IPS-20b (cell line): ENCODE results near the gene CCDC78.
"Not testable (repeated sequence)": the region's sequence is repeated elsewhere in the genome, so short reads cannot be mapped to it uniquely, and the experiment has no call there.

Experiments
- H3K27ac ChIP-seq: one replicate; pipeline ENCODE4 v1.5.1; 2013; ENCODE audit warnings: low read length
- H3K27me3 ChIP-seq: 2 replicates; pipeline ENCODE4 v1.6.1; 2013; ENCODE audit warnings: mild to moderate bottlenecking, low read length, inconsistent platforms; ENCODE audit not compliant: insufficient read depth
- H3K36me3 ChIP-seq: 2 replicates; pipeline ENCODE4 v1.6.1; 2013; ENCODE audit warnings: low read depth, mild to moderate bottlenecking, inconsistent platforms, low read length, moderate library complexity; ENCODE audit not compliant: insufficient read depth
- H3K4me1 ChIP-seq: 2 replicates; pipeline ENCODE4 v1.6.1; 2013; ENCODE audit warnings: mild to moderate bottlenecking, control low read depth, inconsistent platforms, low read length, moderate library complexity; ENCODE audit not compliant: insufficient read depth
- H3K4me3 ChIP-seq: 2 replicates; pipeline ENCODE4 v1.5.1; 2013; ENCODE audit warnings: mild to moderate bottlenecking, low read length, inconsistent platforms
- H3K9ac ChIP-seq: 2 replicates; pipeline ENCODE4 v1.6.1; 2013; ENCODE audit warnings: low read depth, mild to moderate bottlenecking, inconsistent platforms, low read length, moderate library complexity
- H3K9me3 ChIP-seq: 2 replicates; pipeline ENCODE4 v1.6.1; 2013; ENCODE audit warnings: mild to moderate bottlenecking, low read depth, low read length, inconsistent platforms; ENCODE audit not compliant: insufficient read depth

CCDC78 gene

DNA sequence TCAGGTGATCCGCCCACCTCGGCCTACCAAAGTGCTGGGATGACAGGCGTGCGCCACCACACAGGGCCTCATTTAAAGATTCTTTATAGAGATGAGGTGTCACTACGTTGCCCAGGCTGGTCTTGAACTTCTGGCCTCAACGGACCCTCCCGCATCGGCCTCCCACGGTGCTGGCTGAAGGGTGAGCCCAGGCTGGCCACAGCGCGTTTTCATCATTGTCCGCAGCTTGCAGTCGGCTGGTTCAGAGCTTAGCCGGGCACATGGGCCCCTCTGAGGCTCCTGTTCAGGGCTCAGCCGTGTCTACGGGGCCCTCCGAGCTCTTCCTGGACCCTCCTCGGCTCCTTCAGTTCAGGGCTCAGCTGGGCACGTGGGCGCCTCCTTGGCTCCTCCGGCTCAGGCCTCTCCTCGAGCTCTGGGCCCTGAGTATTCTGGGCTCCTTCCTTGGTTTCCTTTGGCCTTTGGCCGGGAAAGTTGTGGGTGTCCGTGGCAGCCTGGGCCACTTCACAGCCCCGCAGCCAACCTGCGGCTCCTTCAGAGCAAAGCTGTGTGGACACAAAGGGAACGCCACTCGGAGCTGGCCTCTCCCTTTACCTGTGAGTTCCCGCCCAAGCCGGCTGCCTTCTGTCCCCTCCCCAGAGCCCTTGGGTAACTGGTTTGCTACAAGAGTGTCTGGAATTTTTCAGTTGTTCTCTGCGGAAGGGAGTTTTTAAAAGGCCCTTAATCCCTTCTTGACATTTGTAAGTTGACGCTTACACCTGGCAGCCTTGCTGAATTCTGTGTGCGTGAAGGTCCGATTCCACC, 33.1 kb upstream of the CCDC78 start:
- Histone ChIP-seq H3K4me1 (no peaks in the 10 kb centered on the region), H3K27me3 (no peaks in the 10 kb centered on the region), H3K9ac (no peak overlapping the region)

DNA sequence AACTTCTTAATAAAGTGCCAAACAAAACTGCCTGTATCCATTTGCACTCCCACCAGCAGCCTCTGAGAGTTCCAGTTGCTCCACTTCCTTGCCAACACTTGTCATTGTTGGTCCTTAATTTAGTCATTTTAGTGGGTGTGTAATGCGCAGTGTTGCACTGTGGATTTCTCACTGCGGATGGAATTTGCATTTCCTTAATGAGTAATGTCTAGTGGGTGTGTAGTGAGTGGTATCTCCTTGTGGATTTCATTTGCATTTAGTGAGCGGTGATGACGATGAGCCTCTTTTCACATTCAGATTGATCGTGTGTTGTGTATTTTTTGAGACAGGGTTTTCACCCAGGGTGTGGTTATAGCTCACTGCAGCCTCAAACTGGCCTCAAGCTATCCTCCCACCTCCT, 30.2 kb upstream of the CCDC78 start:
- Histone ChIP-seq H3K36me3 (no peaks in the 10 kb centered on the region), H3K4me3 (no peak overlapping the region)

More for the DNA sequence above, 33.1 kb upstream of the CCDC78 start:
- no peaks in the 10 kb centered on the region for H3K36me3 ChIP-seq
- no peaks in the 10 kb centered on the region; the same call in 1 of the 2 replicates for H3K9me3 ChIP-seq
- H3K27ac ChIP-seq, result no peak overlapping the region
- H3K4me3 ChIP-seq, result no peak overlapping the region

DNA sequence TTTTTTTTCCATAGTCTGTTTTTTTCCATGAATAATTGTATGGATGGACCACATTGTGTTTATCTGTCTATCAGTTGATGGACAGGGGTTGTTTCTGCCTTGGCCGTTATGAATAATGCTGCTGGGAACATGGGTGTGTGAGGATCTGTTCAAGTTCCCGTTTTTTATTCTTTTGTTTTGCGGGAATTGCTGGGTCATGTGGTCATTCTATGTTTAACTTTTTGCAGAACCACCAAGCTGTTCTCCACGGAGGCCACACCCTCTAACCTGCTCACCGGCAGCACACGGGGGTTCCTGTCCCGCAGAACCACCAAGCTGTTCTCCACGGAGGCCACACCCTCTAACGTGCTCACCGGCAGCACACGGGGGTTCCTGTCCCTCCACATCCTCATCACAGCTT, 28.4 kb upstream of the CCDC78 start:
- H3K4me3 ChIP-seq, result no peak overlapping the region
- no peaks in the 10 kb centered on the region for H3K27me3 ChIP-seq
- no peak overlapping the region for H3K27ac ChIP-seq
- no peaks in the 10 kb centered on the region for H3K36me3 ChIP-seq
- H3K9ac ChIP-seq, result no peak overlapping the region
- H3K4me1 ChIP-seq, result peaks cover 10% of the 10 kb centered on the region; the same call in 1 of the 2 replicates
- H3K9me3 ChIP-seq, result no peaks in the 10 kb centered on the region; the same call in 1 of the 2 replicates

More for the DNA sequence above, 30.2 kb upstream of the CCDC78 start:
- no peak overlapping the region for H3K9ac ChIP-seq
- no peak overlapping the region for H3K27ac ChIP-seq
- H3K4me1 ChIP-seq, result peaks cover 9% of the 10 kb centered on the region; the same call in 1 of the 2 replicates
- no peaks in the 10 kb centered on the region for H3K27me3 ChIP-seq
- H3K9me3 ChIP-seq, result no peaks in the 10 kb centered on the region; the same call in 1 of the 2 replicates

DNA sequence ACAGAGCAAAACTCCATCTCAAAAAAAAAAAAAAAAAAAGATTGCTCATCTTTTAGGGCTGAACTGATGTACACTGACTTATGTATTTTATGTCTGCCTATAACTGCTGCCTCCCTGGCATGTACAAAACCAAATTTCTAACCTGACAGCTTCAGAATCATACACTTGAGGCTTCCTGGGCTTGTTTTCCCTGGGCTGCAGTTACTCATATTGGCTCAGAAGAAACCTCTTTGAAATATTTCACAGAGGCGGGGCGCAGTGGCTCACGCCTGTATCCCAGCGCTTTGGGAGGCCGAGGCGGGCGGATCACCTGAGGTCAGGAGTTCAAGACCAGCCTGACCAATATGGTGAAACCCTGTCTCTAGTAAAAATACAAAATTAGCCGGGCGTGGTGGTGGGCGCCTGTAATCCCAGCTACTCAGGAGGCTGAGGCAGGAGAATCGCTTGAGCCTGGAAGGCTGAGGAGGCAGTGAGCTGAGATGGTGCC, 27.9 kb upstream of the CCDC78 start:
- not testable (repeated sequence) for H3K27ac ChIP-seq, H3K36me3 ChIP-seq, H3K27me3 ChIP-seq, H3K9me3 ChIP-seq, H3K4me3 ChIP-seq, H3K4me1 ChIP-seq, H3K9ac ChIP-seq

DNA sequence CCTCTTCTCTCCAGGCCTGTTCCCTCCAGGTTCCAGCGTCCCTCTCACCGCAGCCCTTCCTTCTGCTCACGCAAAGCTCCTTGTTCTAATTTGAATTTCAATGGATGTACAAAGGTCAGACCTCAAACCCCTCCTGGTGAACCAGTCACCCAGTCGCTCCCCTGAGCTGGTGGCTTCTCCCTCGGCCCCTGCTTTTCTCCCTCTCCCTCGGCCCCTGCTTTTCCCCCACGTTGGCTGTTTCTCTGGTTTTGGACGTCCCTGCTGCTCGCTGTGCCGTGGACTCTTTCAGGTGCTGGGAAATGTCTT, 25.7 kb upstream of the CCDC78 start:
- peaks cover 10% of the 10 kb centered on the region; the same call in 1 of the 2 replicates for H3K4me1 ChIP-seq
- no peaks in the 10 kb centered on the region for H3K27me3 ChIP-seq
- no peak overlapping the region for H3K9ac ChIP-seq
- H3K27ac ChIP-seq, result no peak overlapping the region
- no peaks in the 10 kb centered on the region; the same call in 1 of the 2 replicates for H3K9me3 ChIP-seq
- no peaks in the 10 kb centered on the region for H3K36me3 ChIP-seq
- H3K4me3 ChIP-seq, result peak overlapping the region; percentile 24; the same call in 1 of the 2 replicates

DNA sequence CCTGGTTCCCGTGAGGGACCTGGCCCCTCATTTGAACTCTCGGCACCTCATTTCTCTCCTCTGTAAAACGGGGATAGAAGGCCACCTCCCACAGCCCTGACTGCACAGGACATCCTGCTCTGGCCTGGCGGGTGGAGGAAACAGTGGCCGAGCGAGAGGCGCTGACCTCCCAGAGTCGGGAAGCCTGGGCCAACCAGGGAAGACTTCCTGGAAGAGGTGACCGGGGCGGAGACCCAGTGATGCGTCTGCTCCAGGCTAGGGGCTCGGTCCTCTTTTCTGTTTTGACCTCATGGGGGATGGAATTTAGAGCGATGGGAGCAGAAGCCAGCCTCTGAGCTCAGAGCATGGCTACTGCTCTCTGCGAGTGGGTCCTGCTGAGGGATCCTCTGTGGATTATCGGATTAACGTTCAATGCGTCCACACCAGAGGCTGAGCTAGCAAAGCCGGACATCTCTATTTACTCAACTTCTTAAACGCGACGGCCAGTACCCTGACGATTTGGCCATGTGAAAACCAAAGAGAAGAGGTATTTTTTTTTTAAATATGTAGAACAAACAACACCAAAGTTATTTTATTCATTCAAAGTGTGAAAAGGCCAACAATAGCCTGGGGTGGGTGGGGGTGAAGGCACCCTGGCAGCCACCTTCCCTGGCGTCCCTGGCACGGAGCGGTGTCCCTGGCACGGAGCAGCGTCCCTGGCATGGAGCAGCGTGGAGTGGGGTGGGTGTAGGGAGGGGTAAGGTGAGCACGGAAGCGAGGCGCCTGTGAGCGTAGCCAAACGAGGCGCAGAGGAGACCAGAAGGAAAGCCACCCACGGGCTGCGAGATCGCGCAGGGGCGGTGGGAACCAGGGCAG, 25.1 kb upstream of the CCDC78 start:
- Histone ChIP-seq H3K4me3 (peak overlapping the region; percentile 24; the same call in 1 of the 2 replicates), H3K4me1 (peaks cover 10% of the 10 kb centered on the region; the same call in 1 of the 2 replicates), H3K9ac (no peak overlapping the region), H3K27ac (no peak overlapping the region), H3K27me3 (no peaks in the 10 kb centered on the region), H3K9me3 (no peaks in the 10 kb centered on the region), H3K36me3 (no peaks in the 10 kb centered on the region)

DNA sequence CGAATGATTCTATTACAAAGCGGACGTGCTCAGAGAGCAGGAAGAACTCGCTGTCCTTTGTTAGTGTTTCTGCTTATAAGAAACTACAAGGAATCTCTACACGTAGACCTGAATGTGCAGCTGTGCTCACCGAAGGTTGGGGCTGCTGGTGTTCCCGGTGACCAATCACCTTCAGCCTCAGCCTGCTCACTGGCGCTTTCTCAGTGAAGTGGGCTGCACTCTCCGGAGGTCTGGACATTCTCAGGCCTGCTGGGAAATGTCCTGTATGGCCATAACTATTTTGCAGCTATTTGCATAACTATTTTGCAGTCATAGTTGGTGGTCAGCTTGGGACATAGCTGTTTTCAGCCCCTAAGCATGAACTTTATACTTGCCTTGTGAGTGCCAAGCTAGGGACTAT, 24.2 kb upstream of the CCDC78 start:
- Histone ChIP-seq H3K4me1 (peaks cover 10% of the 10 kb centered on the region; the same call in 1 of the 2 replicates), H3K36me3 (no peaks in the 10 kb centered on the region), H3K27me3 (no peaks in the 10 kb centered on the region), H3K27ac (no peak overlapping the region), H3K4me3 (no peak overlapping the region), H3K9ac (no peak overlapping the region), H3K9me3 (no peaks in the 10 kb centered on the region)

DNA sequence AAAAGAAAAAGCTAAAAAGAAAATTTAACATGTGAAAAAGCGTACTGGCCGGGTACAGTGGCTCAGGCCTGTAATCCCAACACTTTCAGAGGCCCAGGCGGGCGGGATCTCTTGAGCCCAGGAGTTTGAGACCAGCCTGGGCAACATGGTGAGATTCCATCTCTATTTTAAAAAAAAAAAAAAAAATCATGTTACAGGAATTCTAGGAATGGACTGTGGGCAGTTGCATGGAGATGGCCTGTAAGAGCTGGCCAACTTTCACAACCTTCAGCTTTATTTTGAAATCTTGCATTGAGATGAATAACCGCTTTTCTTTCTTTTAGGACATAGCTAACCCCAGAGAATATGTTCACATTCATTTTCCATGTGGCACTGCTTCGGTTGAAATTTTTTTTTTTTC, 22.8 kb upstream of the CCDC78 start:
- no peak overlapping the region for H3K4me3 ChIP-seq
- no peak overlapping the region for H3K9ac ChIP-seq
- no peaks in the 10 kb centered on the region for H3K36me3 ChIP-seq
- H3K27ac ChIP-seq, result no peak overlapping the region
- H3K9me3 ChIP-seq, result no peaks in the 10 kb centered on the region
- H3K4me1 ChIP-seq, result peaks cover 10% of the 10 kb centered on the region; the same call in 1 of the 2 replicates
- H3K27me3 ChIP-seq, result no peaks in the 10 kb centered on the region

DNA sequence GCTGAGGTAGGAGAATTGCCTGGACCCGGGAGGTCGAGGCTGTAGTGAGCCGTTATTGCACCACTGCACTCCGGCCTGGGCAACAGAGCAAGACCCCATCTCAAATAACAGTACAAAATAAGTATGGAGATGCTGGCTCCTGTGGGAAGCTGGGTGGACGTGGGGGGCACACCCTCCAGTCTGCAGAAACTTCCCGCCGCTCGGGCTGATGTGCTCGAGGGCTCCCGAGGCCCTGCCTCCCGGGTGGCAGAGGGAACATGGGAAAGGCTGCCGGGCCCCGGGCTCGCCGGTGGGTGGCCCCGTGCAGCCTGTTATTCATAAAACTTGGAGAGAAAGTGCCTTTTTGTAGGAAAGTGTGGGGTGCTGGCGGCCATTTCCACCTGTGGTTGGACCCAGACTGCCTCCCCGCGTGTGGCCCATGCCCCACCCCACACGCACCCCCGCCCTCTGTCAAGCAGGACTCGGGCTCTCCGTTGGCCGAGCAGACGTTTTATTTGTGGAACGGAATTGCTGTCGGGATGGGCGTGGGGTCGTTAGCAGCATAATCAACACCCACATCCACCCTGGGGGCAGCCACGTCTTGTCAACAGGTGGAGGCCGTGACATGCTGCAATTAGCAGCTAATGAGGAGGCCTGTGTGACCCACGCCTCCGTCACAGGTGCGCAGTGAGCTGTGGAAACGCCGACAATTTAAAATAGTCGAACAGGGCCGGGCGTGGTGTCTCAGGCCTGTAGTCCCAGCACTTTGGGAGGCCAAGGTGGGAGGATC, 21.9 kb upstream of the CCDC78 start:
- no peak overlapping the region for H3K27ac ChIP-seq
- no peaks in the 10 kb centered on the region for H3K36me3 ChIP-seq
- no peak overlapping the region for H3K4me3 ChIP-seq
- H3K9me3 ChIP-seq, result no peaks in the 10 kb centered on the region
- no peak overlapping the region for H3K9ac ChIP-seq
- peaks cover 10% of the 10 kb centered on the region; the same call in 1 of the 2 replicates for H3K4me1 ChIP-seq
- H3K27me3 ChIP-seq, result no peaks in the 10 kb centered on the region

DNA sequence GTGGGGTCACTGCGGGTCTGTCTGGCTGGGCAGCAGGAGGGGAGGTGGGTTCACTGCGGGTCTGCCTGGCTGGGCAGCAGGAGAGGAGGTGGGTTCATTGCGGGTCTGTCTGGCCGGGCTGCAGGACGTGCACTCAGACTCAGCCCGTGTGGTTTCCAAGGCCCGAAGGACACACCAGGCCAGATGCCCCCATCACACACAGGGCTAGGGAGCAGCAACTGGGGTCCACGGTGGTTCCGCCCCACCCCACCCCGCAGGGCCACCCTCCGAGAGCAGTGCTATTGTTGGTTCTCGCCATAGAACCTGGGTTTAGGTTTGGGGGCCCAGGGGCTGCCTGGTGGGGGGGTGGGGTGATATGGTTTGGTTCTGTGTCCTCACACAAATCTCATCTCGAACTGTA, 20.4 kb upstream of the CCDC78 start:
- Histone ChIP-seq H3K36me3 (no peaks in the 10 kb centered on the region), H3K27ac (no peak overlapping the region), H3K9ac (no peak overlapping the region), H3K27me3 (no peaks in the 10 kb centered on the region), H3K4me1 (peaks cover 3% of the 10 kb centered on the region; the same call in 1 of the 2 replicates), H3K9me3 (no peaks in the 10 kb centered on the region), H3K4me3 (no peak overlapping the region)

DNA sequence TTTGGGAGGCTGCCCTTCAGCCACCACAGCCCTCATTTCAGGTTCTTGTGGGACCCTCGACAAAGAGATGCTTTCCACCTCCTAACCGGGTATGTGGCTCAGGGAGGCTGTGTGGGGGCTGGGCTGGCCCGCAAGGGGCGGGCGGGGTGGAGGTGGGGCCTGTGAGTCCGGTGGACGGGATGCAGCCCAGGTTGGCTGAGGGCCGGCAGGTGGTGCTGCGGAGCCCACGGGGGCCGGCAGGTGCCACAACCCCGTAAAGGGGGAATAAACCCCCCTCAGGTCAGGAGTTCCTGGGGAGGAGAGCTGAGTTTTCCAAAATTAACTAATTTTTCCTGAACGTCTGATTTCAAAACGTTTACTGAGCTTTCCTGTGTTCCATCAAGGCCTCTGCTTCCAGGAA, 19.5 kb upstream of the CCDC78 start:
- H3K27ac ChIP-seq, result no peak overlapping the region
- H3K27me3 ChIP-seq, result no peaks in the 10 kb centered on the region
- H3K9ac ChIP-seq, result no peak overlapping the region
- no peak overlapping the region for H3K4me3 ChIP-seq
- no peaks in the 10 kb centered on the region for H3K9me3 ChIP-seq
- H3K4me1 ChIP-seq, result no peaks in the 10 kb centered on the region; the same call in 1 of the 2 replicates
- H3K36me3 ChIP-seq, result no peaks in the 10 kb centered on the region
